Epithelial cell of esophagus (primary cell): ENCODE results near the gene DUS2.

Experiments
- DNase-seq: peaks from one replicate; pipeline ENCODE4 v3.0.0; 2010; ENCODE audit warnings: low read depth
- H3K4me3 ChIP-seq: 2 replicates; pipeline ENCODE4 v1.5.1; 2011; ENCODE audit warnings: mild to moderate bottlenecking, low read length, control low read depth
- CTCF ChIP-seq: IDR thresholded peaks from 2 replicates; pipeline ENCODE4 v1.5.1; 2011; ENCODE audit warnings: low read depth, mild to moderate bottlenecking, low read length, control low read depth, inconsistent platforms; ENCODE audit not compliant: insufficient read depth; ENCODE audit errors: missing control alignments

Gene DUS2

DNA sequence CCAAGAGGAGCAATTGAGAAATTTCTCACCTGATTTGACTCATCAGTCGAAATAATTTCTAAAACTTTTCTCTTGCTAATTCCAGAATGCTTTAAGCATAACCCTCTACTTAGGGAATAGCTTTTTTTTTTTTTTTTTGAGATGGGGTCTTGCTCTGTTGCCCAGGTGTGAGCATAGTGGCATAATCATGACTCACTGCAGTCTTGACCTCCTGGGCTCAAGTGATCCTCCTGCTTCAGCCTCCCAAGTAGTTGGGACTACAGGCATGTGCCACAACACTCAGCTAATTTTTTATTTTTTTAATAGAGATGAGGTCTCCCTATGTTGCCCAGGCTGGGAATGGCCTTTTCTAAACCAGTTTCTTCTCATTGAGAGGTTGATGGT, 48.4 kb downstream of the DUS2 start:
- DNase-seq: no peak
- H3K4me3 ChIP-seq: no peak overlapping the region
- no peak for TF ChIP-seq CTCF

DNA sequence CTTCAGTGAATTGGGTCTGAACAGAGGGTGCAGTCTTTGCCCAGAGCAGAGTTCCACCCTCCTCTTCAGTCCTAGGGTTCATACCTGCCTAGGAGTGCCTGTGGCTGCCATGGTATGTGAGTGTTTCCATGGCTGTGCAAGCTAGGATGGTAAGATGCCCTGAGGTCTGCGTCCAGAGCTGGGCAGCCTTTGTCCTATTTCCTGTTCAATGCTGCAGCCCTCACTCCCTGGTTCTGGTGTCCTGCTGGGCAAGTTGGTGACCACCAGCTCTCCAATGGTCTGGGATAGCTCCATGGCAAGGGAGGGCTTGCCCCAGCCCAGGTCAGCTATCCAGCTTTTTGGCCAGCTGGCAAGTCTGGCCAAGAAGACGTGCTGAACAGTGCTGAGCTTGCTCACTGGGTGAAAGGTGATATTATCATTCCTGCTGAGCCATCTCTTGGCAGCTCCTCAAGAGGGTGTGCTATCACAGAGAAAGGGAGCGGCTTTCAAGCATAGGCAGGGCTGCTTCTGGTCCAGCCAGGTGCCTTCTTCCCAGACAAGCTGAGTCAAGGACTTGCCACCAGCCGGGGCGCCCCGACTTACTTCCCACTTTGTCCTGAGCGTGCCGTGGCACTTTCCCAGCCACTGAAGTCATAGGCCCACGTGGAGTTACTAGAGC, 49.1 kb downstream of the DUS2 start:
- TF ChIP-seq CTCF: no peak
- DNase-seq: peak; percentile 98
- H3K4me3 ChIP-seq: no peak overlapping the region

DNA sequence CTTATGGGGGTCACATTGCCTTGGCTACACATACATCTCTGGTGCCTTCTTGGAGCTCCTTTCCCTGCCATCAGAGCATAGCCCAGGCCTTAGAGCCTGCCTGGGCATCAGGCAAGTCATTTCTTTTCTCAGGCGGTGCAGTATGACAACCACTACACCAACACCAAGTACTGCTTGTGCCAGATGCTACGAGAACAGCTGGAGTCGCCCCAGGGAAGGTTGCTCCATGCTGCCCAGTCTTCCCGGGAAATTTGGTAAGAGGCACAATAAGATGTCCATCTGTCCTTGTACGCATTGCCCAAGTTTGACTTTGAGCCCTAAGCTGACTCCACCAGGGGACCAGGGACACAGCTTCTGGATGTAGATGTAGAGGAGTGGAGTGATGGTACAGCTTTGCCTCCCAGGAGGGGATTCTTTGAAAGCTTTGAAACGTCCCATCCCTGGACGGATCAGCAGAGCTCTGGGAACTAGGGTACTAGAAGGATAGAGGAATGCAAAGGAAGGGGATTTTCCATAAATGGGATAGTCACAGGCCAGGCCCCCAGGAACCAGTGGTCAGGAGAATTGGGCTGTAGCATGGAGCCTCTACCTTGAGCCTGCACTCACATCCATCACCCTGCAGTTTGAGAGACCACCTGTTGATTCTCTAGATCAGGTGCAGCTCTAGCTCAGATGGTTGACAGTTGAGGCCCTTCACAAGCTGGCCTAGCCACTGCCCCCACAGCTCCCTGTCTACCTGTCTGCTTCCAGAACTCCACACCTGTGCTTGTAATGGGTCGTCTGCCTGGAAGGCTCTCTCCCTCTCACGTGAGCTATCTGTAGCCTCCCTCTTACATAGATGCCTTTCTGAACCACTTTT, 51.0 kb downstream of the DUS2 start:
- H3K4me3 ChIP-seq: no peak overlapping the region
- no peak for DNase-seq
- TF ChIP-seq CTCF: no peak

DNA sequence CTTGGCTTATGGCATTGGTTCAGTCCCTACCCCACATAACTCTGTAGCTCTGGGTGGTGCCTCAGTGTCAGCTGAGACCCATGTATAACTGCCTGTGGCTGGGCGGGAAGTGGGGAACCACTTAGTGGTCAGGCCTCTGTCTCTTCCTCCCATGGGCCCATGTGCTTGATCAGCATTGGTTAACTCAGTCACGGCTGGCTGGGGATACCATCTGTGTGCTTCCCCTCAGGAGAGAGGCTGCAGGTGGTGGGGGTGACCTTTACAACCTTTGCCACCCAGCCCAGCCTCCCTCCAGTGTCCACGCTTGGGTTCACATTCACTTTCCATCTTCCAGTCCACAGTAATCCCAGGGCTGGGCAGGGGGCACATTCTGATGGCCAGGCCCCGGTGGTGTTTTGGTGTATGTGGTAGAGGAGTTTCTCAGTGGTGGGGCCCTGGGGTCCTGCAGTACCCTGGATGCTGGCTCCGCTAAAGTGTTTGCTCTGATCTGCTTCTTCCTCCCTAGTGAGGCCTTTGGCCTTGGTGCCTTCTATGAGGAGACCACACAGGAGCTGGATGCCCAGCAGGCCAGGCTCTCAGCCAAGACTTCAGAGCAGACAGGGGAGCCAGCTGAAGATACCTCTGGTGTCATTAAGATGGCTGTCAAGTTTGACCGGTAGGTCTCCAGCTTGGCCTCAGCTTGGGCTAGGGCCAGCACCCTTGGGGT, 51.9 kb downstream of the DUS2 start:
- no peak for DNase-seq
- TF ChIP-seq CTCF: no peak
- no peak overlapping the region for H3K4me3 ChIP-seq

- H3K4me3 ChIP-seq: no peak overlapping the region
- no peak for DNase-seq
- no peak for TF ChIP-seq CTCF
Measured at GRCh38 chr16:68075980-68076379, 52.9 kb downstream of the DUS2 start.

- no peak overlapping the region for H3K4me3 ChIP-seq
- no peak for TF ChIP-seq CTCF
- DNase-seq: no peak
Measured at GRCh38 chr16:68076560-68076959, 53.5 kb downstream of the DUS2 start.
